Neural cell (in vitro differentiated cells): ENCODE measurements around the gene LDHAL6B. TPM values are rescaled to one million over a fixed set of nuclear protein-coding genes. Genes with fewer than 3 reads are reported as not detected.

ENCODE experiments used
- H2AFZ ChIP-seq: fragments of 200-600, 300-800 bp; sonication (generic), shearing (Covaris generic); 2 replicates; pipeline ENCODE4 v1.6.0; 2014; ENCODE audit warnings: low read depth, mild to moderate bottlenecking, antibody characterized with exemption, low read length, moderate library complexity
- H3F3A ChIP-seq: fragments of 200-600 bp; shearing (Covaris generic); 2 replicates; pipeline ENCODE4 v1.6.1; 2016; ENCODE audit warnings: mild to moderate bottlenecking, moderate library complexity, mixed read lengths, antibody characterized with exemption, low read length; ENCODE audit not compliant: insufficient read depth, poor library complexity, severe bottlenecking
- H3K27ac ChIP-seq: fragments of 200-600, 300-800 bp; sonication (generic), shearing (Covaris generic); 2 replicates; pipeline ENCODE4 v1.5.1; 2014; ENCODE audit warnings: mild to moderate bottlenecking, low read length, moderate library complexity
- H3K27me3 ChIP-seq: fragments of 300-800, 200-600 bp; sonication (generic), shearing (Covaris generic); 2 replicates; pipeline ENCODE4 v1.6.0; 2014; ENCODE audit warnings: mild to moderate bottlenecking, low read depth, low read length, moderate library complexity; ENCODE audit not compliant: insufficient read depth
- H3K36me3 ChIP-seq: fragments of 300-800, 200-600 bp; sonication (generic), shearing (Covaris generic); 2 replicates; pipeline ENCODE4 v1.5.1; 2014; ENCODE audit warnings: mild to moderate bottlenecking, antibody characterized with exemption, low read length, moderate library complexity; ENCODE audit not compliant: insufficient read depth
- H3K4me2 ChIP-seq: fragments of 300-800, 200-600 bp; sonication (generic), shearing (Covaris generic); 2 replicates; pipeline ENCODE4 v1.6.0; 2014; ENCODE audit warnings: mild to moderate bottlenecking, low read length
- H3K4me3 ChIP-seq: fragments of 300-800, 200-600 bp; sonication (generic), shearing (Covaris generic); 2 replicates; pipeline ENCODE4 v1.5.1; 2014; ENCODE audit warnings: mild to moderate bottlenecking, low read length, moderate library complexity
- H3K79me2 ChIP-seq: fragments of 200-600 bp; shearing (Covaris generic); replicated peaks from 2 replicates; pipeline ENCODE4 v1.6.0; 2014; ENCODE audit warnings: mild to moderate bottlenecking, low read length, moderate library complexity; ENCODE audit not compliant: insufficient read depth
- H3K9ac ChIP-seq: fragments of 300-800, 200-600 bp; sonication (generic), shearing (Covaris generic); 2 replicates; pipeline ENCODE4 v1.6.1; 2016; ENCODE audit warnings: mild to moderate bottlenecking, low read length, mixed read lengths
- H3K9me2 ChIP-seq: fragments of 200-600 bp; shearing (Covaris generic); 2 replicates; pipeline ENCODE4 v1.6.1; 2016; ENCODE audit warnings: mild to moderate bottlenecking, low read length, mixed read lengths; ENCODE audit not compliant: insufficient read depth
- H3K9me3 ChIP-seq: fragments of 200-600, 300-800 bp; sonication (generic), shearing (Covaris generic); 2 replicates; pipeline ENCODE4 v1.6.1; 2016; ENCODE audit warnings: mild to moderate bottlenecking, mixed run types, low read length, moderate library complexity, mixed read lengths
- H4K20me1 ChIP-seq: fragments of 200-600 bp; shearing (Covaris generic); 2 replicates; pipeline ENCODE4 v1.6.1; 2016; ENCODE audit warnings: mild to moderate bottlenecking, mixed run types; ENCODE audit not compliant: insufficient read depth
- CTCF ChIP-seq: fragments of 450-650 bp; IDR thresholded peaks from 2 replicates; pipeline ENCODE4 v1.5.1; 2014; ENCODE audit warnings: antibody characterized with exemption, mild to moderate bottlenecking, moderate library complexity; ENCODE audit not compliant: poor library complexity, severe bottlenecking
- EP300 ChIP-seq: fragments of 450-650 bp; conservative IDR thresholded peaks from 2 replicates; pipeline ENCODE4 v1.6.1; 2014; ENCODE audit warnings: antibody characterized with exemption, mild to moderate bottlenecking, moderate library complexity; ENCODE audit not compliant: poor library complexity, severe bottlenecking
- EZH2 ChIP-seq: fragments of 200-600, 300-800 bp; shearing (Covaris generic), sonication (generic); IDR thresholded peaks from 2 replicates; pipeline ENCODE4 v1.6.1; 2014; ENCODE audit warnings: antibody characterized with exemption, low read length, borderline replicate concordance, mild to moderate bottlenecking; ENCODE audit not compliant: insufficient read depth, poor library complexity, severe bottlenecking
- MXI1 ChIP-seq: fragments of 450-650 bp; conservative IDR thresholded peaks from 2 replicates; pipeline ENCODE4 v1.6.1; 2014; ENCODE audit warnings: antibody characterized with exemption, mild to moderate bottlenecking; ENCODE audit not compliant: poor library complexity, severe bottlenecking
- POLR2AphosphoS5 ChIP-seq: IDR thresholded peaks from 2 replicates; pipeline ENCODE4 v1.6.1; 2012
- RAD21 ChIP-seq: fragments of 450-650 bp; conservative IDR thresholded peaks from 2 replicates; pipeline ENCODE4 v1.6.1; 2014; ENCODE audit warnings: antibody characterized with exemption, mild to moderate bottlenecking, moderate library complexity
- REST ChIP-seq: IDR thresholded peaks from 2 replicates; pipeline ENCODE4 v1.6.1; 2012; ENCODE audit warnings: borderline replicate concordance
- SMC3 ChIP-seq: fragments of 450-650 bp; conservative IDR thresholded peaks from 2 replicates; pipeline ENCODE4 v1.6.1; 2014; ENCODE audit warnings: antibody characterized with exemption, mild to moderate bottlenecking, moderate library complexity; ENCODE audit not compliant: poor library complexity
- TAF1 ChIP-seq: IDR thresholded peaks from 2 replicates; pipeline ENCODE4 v1.6.1; 2012; ENCODE audit warnings: low read depth
- polyA plus RNA-seq: library from polyadenylated mRNA; depleted of rRNA; stranded (reverse); fragments of >200 nt; gene quantifications from 2 replicates; pipeline ENCODE4 v1.2.3, GENCODE V29; 2014

The LDHAL6B gene
- polyA plus RNA-seq, 1 donor from 2014 or later: not detected

- TF ChIP-seq EP300 (no peak), EZH2 (no peak), POLR2AphosphoS5 (no peak), RAD21 (no peak)
These were observed 30.6 kb downstream of the LDHAL6B start (continued) for GRCh38 chr15:59237119-59237855.

GRCh38 chr15:59237924-59238331, 31.3 kb downstream of the LDHAL6B start:
- H3K9me2 ChIP-seq: no peaks in the 10 kb centered on the region
- H2AFZ ChIP-seq: no peak overlapping the region
- H3K27ac ChIP-seq: no peak overlapping the region
- TF ChIP-seq POLR2AphosphoS5 (no peak), SMC3 (no peak), CTCF (no peak), MXI1 (no peak), RAD21 (no peak), TAF1 (no peak), EP300 (no peak), REST (no peak), EZH2 (no peak)
- H3K79me2 ChIP-seq: no peaks in the 10 kb centered on the region
- no peak overlapping the region for H3K4me3 ChIP-seq
- H3F3A ChIP-seq: no peaks in the 10 kb centered on the region
- H4K20me1 ChIP-seq: no peaks in the 10 kb centered on the region
- no peaks in the 10 kb centered on the region for H3K36me3 ChIP-seq
- H3K9me3 ChIP-seq: no peaks in the 10 kb centered on the region
- no peaks in the 10 kb centered on the region for H3K27me3 ChIP-seq
- H3K4me2 ChIP-seq: no peak overlapping the region
- no peak overlapping the region for H3K9ac ChIP-seq

GRCh38 chr15:59240036-59240435, 33.4 kb downstream of the LDHAL6B start:
- Histone ChIP-seq H3F3A (no peaks in the 10 kb centered on the region), H3K36me3 (no peaks in the 10 kb centered on the region), H3K9ac (no peak overlapping the region), H2AFZ (no peak overlapping the region), H3K4me2 (no peak overlapping the region), H3K27ac (no peak overlapping the region), H3K9me2 (no peaks in the 10 kb centered on the region), H3K4me3 (no peak overlapping the region), H3K27me3 (no peaks in the 10 kb centered on the region), H3K79me2 (no peaks in the 10 kb centered on the region), H4K20me1 (no peaks in the 10 kb centered on the region), H3K9me3 (no peaks in the 10 kb centered on the region)
- TF ChIP-seq EZH2 (no peak), REST (no peak), TAF1 (no peak), CTCF (no peak)
